GM19372 (cell line): ENCODE results near the gene ARL14.
A peak's percentile ranks its signal among the peaks of the same experiment; 100 is the strongest.
"Not testable (repeated sequence)": the region's sequence is repeated elsewhere in the genome, so short reads cannot be mapped to it uniquely, and the experiment has no call there.

Experiments
- ATAC-seq: cut with Tn5 transposase; IDR thresholded peaks from one replicate; pipeline ENCODE4 v1.9.1; 2021; ENCODE audit warnings: mild to moderate bottlenecking, low read depth, moderate library complexity; ENCODE audit not compliant: unreplicated experiment

Gene ARL14

GRCh38 chr3:160675566-160676124, 1.3 kb upstream of the ARL14 start:
- no peak for ATAC-seq

- ATAC-seq, result no peak
Measured at GRCh38 chr3:160677459-160677881, 510 bp downstream of the ARL14 start.

GRCh38 chr3:160678292-160678842, 1.4 kb downstream of the ARL14 start:
- no peak for ATAC-seq

GRCh38 chr3:160684368-160684740, 7.4 kb downstream of the ARL14 start:
- ATAC-seq, result no peak

- ATAC-seq, result no peak
Measured at GRCh38 chr3:160685144-160685766, 8.3 kb downstream of the ARL14 start.

- peak; percentile 50 for ATAC-seq
Measured at GRCh38 chr3:160686955-160687535, 10.1 kb downstream of the ARL14 start.

GRCh38 chr3:160691151-160691550, 14.2 kb downstream of the ARL14 start:
- no peak for ATAC-seq

- no peak for ATAC-seq
Measured at GRCh38 chr3:160691962-160692361, 15.0 kb downstream of the ARL14 start.

- ATAC-seq, result no peak
Measured at GRCh38 chr3:160693191-160693590, 16.2 kb downstream of the ARL14 start.

GRCh38 chr3:160694345-160694744, 17.4 kb downstream of the ARL14 start:
- ATAC-seq, result no peak

GRCh38 chr3:160695003-160695402, 18.0 kb downstream of the ARL14 start:
- no peak for ATAC-seq

- no peak for ATAC-seq
Measured at GRCh38 chr3:160695915-160696327, 19.0 kb downstream of the ARL14 start.

- no peak for ATAC-seq
Measured at GRCh38 chr3:160697637-160698380, 20.8 kb downstream of the ARL14 start.

GRCh38 chr3:160698599-160699195, 21.7 kb downstream of the ARL14 start:
- no peak for ATAC-seq

GRCh38 chr3:160701490-160701889, 24.5 kb downstream of the ARL14 start:
- ATAC-seq, result no peak

- no peak for ATAC-seq
Measured at GRCh38 chr3:160702290-160702689, 25.3 kb downstream of the ARL14 start.

GRCh38 chr3:160703974-160704373, 27.0 kb downstream of the ARL14 start:
- no peak for ATAC-seq

GRCh38 chr3:160707187-160707794, 30.3 kb downstream of the ARL14 start:
- ATAC-seq, result peak; percentile 70

GRCh38 chr3:160709477-160710182, 32.7 kb downstream of the ARL14 start:
- no peak for ATAC-seq

GRCh38 chr3:160713144-160713543, 36.2 kb downstream of the ARL14 start:
- ATAC-seq, result not testable (repeated sequence)
